IMR-90 (cell line): ENCODE data around the gene NYAP1. TPM values are rescaled to one million over a fixed set of nuclear protein-coding genes. Genes with fewer than 3 reads are reported as not detected.

Experiments used
- ATAC-seq: fragments of 200-7000 bp; cut with Tn5 transposase; 2 replicates; pipeline ENCODE4 v1.9.1; 2020; ENCODE audit warnings: low read depth, mild to moderate bottlenecking, moderate library complexity
- BruUV-seq: library from RNA; stranded (reverse); fragments of 400-500 nt; replicated peaks from 2 replicates; lab custom pipeline; 2021; lab: Mats Ljungman, UMichigan
- CTCF ChIA-PET: fragments of 300-600 bp; formaldehyde crosslinking; extraction: SDS; loops from one replicate; lab custom pipeline; 2021; ENCODE audit warnings: antibody characterized with exemption; lab: Yijun Ruan, JAX
- POLR2A ChIA-PET: fragments of 300-600 bp; sonication (Branson Sonifier 250); formaldehyde crosslinking; loops from one replicate; lab custom pipeline; 2022; ENCODE audit warnings: antibody characterized with exemption; ENCODE audit not compliant: unreplicated experiment; lab: Charles Lee
- DNase-seq: peaks from one replicate; pipeline ENCODE4 v3.0.0; 2013
- H2AFZ ChIP-seq: replicated peaks from 2 replicates; pipeline ENCODE3; 2013; ENCODE audit warnings: low read length, mild to moderate bottlenecking; ENCODE audit not compliant: poor library complexity
- H2AK5ac ChIP-seq: 2 replicates; pipeline ENCODE4 v1.6.1; 2013; ENCODE audit warnings: low read depth, low read length, inconsistent platforms
- H2AK9ac ChIP-seq: replicated peaks from 2 replicates; pipeline ENCODE3; 2013; ENCODE audit warnings: mild to moderate bottlenecking, low read depth, low read length, moderate library complexity; ENCODE audit not compliant: poor library complexity
- H2BK120ac ChIP-seq: 2 replicates; pipeline ENCODE4 v1.6.1; 2013; ENCODE audit warnings: low read depth, low read length, inconsistent platforms
- H2BK15ac ChIP-seq: 3 replicates; pipeline ENCODE4 v1.6.1; 2013; ENCODE audit warnings: low read depth, low read length, inconsistent platforms
- H2BK20ac ChIP-seq: 2 replicates; pipeline ENCODE4 v1.6.1; 2013; ENCODE audit warnings: low read depth, mild to moderate bottlenecking, inconsistent platforms, low read length, moderate library complexity
- H2BK5ac ChIP-seq: 2 replicates; pipeline ENCODE4 v1.6.1; 2013; ENCODE audit warnings: mild to moderate bottlenecking, low read depth, low read length, inconsistent platforms; ENCODE audit not compliant: poor library complexity, severe bottlenecking
- H3K14ac ChIP-seq: replicated peaks from 2 replicates; pipeline ENCODE4 v1.6.1; 2013; ENCODE audit warnings: low read depth, low read length, inconsistent platforms
- H3K18ac ChIP-seq: 2 replicates; pipeline ENCODE4 v1.6.1; 2013; ENCODE audit warnings: low read depth, low read length, control low read depth
- H3K23ac ChIP-seq: 2 replicates; pipeline ENCODE4 v1.6.1; 2013; ENCODE audit warnings: low read depth, low read length, inconsistent platforms
- H3K27ac ChIP-seq: 2 replicates; pipeline ENCODE4 v1.5.1; 2013; ENCODE audit warnings: mild to moderate bottlenecking, control low read depth, low read length; ENCODE audit not compliant: insufficient read depth
- H3K27me3 ChIP-seq: 2 replicates; pipeline ENCODE4 v1.6.1; 2013; ENCODE audit warnings: low read length; ENCODE audit not compliant: control insufficient read depth, insufficient read depth
- H3K36me3 ChIP-seq: 2 replicates; pipeline ENCODE4 v1.6.1; 2013; ENCODE audit warnings: low read length, mixed read lengths; ENCODE audit not compliant: control insufficient read depth, insufficient read depth
- H3K4ac ChIP-seq: 2 replicates; pipeline ENCODE4 v1.6.1; 2013; ENCODE audit warnings: low read depth, low read length, inconsistent platforms
- H3K4me1 ChIP-seq: 2 replicates; pipeline ENCODE4 v1.6.1; 2013; ENCODE audit warnings: low read length, mixed read lengths; ENCODE audit not compliant: control insufficient read depth, insufficient read depth
- H3K4me2 ChIP-seq: 2 replicates; pipeline ENCODE4 v1.6.1; 2013; ENCODE audit warnings: low read depth, mild to moderate bottlenecking, control low read depth, low read length, moderate library complexity
- H3K4me3 ChIP-seq: 2 replicates; pipeline ENCODE4 v1.5.1; 2013; ENCODE audit warnings: low read depth, mild to moderate bottlenecking, control low read depth, low read length, moderate library complexity; ENCODE audit not compliant: insufficient read depth
- H3K56ac ChIP-seq: 2 replicates; pipeline ENCODE4 v1.6.1; 2013; ENCODE audit warnings: low read length, inconsistent platforms; ENCODE audit not compliant: insufficient read depth; ENCODE audit errors: extremely low read depth
- H3K79me1 ChIP-seq, 2 experiments: 2 replicates each; pipeline ENCODE4 v1.6.1; 2013; ENCODE audit warnings: low read length in 2 of 2, inconsistent platforms in 1 of 2, low read depth in 1 of 2
- H3K9ac ChIP-seq: 2 replicates; pipeline ENCODE4 v1.6.1; 2013; ENCODE audit warnings: low read depth, low read length, control low read depth
- H3K9me1 ChIP-seq: 2 replicates; pipeline ENCODE4 v1.6.1; 2013; ENCODE audit warnings: low read length, inconsistent platforms; ENCODE audit not compliant: insufficient read depth
- H3K9me3 ChIP-seq: 2 replicates; pipeline ENCODE4 v1.6.1; 2013; ENCODE audit warnings: low read length; ENCODE audit not compliant: control insufficient read depth, insufficient read depth
- H4K20me1 ChIP-seq: 2 replicates; pipeline ENCODE4 v1.6.1; 2013; ENCODE audit warnings: low read length, inconsistent platforms; ENCODE audit not compliant: insufficient read depth
- H4K5ac ChIP-seq: 2 replicates; pipeline ENCODE4 v1.6.1; 2013; ENCODE audit warnings: mild to moderate bottlenecking, low read depth, low read length, control low read depth
- H4K8ac ChIP-seq, 2 experiments: 2 replicates each; pipeline ENCODE4 v1.6.1; 2013; ENCODE audit warnings: low read depth in 2 of 2, low read length in 2 of 2, control low read depth in 1 of 2, inconsistent platforms in 1 of 2
- H4K91ac ChIP-seq: 2 replicates; pipeline ENCODE4 v1.6.1; 2013; ENCODE audit warnings: low read depth, low read length, inconsistent platforms; ENCODE audit not compliant: insufficient read depth
- BHLHE40 ChIP-seq: fragments of 150-350 bp; IDR thresholded peaks from 2 replicates; pipeline ENCODE4 v1.6.1; 2016; ENCODE audit warnings: mild to moderate bottlenecking, low read depth, low read length
- CHD1 ChIP-seq: IDR thresholded peaks from 2 replicates; pipeline ENCODE4 v1.6.1; 2012; ENCODE audit warnings: low read depth, low read length, improper control_type of control experiment
- FOS ChIP-seq: fragments of 150-350 bp; IDR thresholded peaks from 2 replicates; pipeline ENCODE4 v1.6.1; 2016; ENCODE audit warnings: low read depth, low read length
- MAFK ChIP-seq: IDR thresholded peaks from 2 replicates; pipeline ENCODE4 v1.6.1; 2012; ENCODE audit warnings: low read depth, low read length, improper control_type of control experiment
- MAZ ChIP-seq: IDR thresholded peaks from 2 replicates; pipeline ENCODE4 v1.6.1; 2012; ENCODE audit warnings: low read depth, mild to moderate bottlenecking, low read length, improper control_type of control experiment, moderate library complexity, borderline replicate concordance
- MXI1 ChIP-seq: IDR thresholded peaks from 2 replicates; pipeline ENCODE4 v1.6.1; 2012; ENCODE audit warnings: low read depth, mild to moderate bottlenecking, low read length, moderate library complexity, borderline replicate concordance
- NFE2L2 ChIP-seq: fragments of 150-350 bp; IDR thresholded peaks from 2 replicates; pipeline ENCODE4 v1.6.1; 2016; ENCODE audit warnings: low read depth, mild to moderate bottlenecking, low read length
- POLR2A ChIP-seq: IDR thresholded peaks from 2 replicates; pipeline ENCODE4 v1.6.1; 2012; ENCODE audit warnings: mild to moderate bottlenecking, low read depth, low read length
- RAD21 ChIP-seq: IDR thresholded peaks from 2 replicates; pipeline ENCODE4 v1.6.1; 2012; ENCODE audit warnings: low read length, improper control_type of control experiment
- RCOR1 ChIP-seq: IDR thresholded peaks from 2 replicates; pipeline ENCODE4 v1.6.1; 2012; ENCODE audit warnings: mild to moderate bottlenecking, low read length, improper control_type of control experiment; ENCODE audit not compliant: insufficient replicate concordance
- RFX5 ChIP-seq: IDR thresholded peaks from 2 replicates; pipeline ENCODE4 v1.8.0; 2012; ENCODE audit warnings: low read depth, mild to moderate bottlenecking, low read length, moderate library complexity
- SMC3 ChIP-seq: fragments of 150-350 bp; IDR thresholded peaks from 2 replicates; pipeline ENCODE4 v1.6.1; 2016; ENCODE audit warnings: low read depth, mild to moderate bottlenecking, antibody characterized with exemption, low read length, moderate library complexity
- WGBS, 2 experiments: methylation state at CpG; one replicate each; pipeline versions ENCODE4 v1.1.5 to v1.1.7; 2013; ENCODE audit warnings: missing lambda C conversion rate in 2 of 2; ENCODE audit not compliant: insufficient read length in 1 of 2; ENCODE audit errors: extremely low coverage in 2 of 2; 5-methylcytosine and 5-hydroxymethylcytosine counted together
- dilution Hi-C: fragments of 300-500 bp; cut with HindIII; formaldehyde crosslinking; loops from one replicate; pipeline ENCODE4 v1.14.3; 2018; ENCODE audit warnings: low sequenced_read_pairs; ENCODE audit not compliant: unreplicated experiment
- in situ Hi-C: fragments of 300-500 bp; cut with MboI; formaldehyde crosslinking; loops from 3 replicates; pipeline ENCODE4 v1.14.3; 2019; ENCODE audit warnings: low sequenced_read_pairs, inconsistent platforms, mixed read lengths
- intact Hi-C: fragments of 100-400 bp; cut with micrococcal nuclease; formaldehyde crosslinking; loops from 2 replicates; pipeline ENCODE4 v1.10.0; 2022
- polyA plus RNA-seq, 3 experiments: library from polyadenylated mRNA; depleted of rRNA; stranded (reverse); fragments of >200 nt; gene quantifications; 2 replicates each; pipeline ENCODE4 v1.2.3, GENCODE V29; 2012; ENCODE audit warnings: low replicate concordance in 1 of 3
- total RNA-seq: library from RNA; depleted of rRNA; stranded (reverse); fragments of >200 nt; gene quantifications from 2 replicates; pipeline ENCODE4 v1.2.3, GENCODE V29; 2012
- TF ChIP-seq, protein P1 (sequence below): conservative IDR thresholded peaks from 2 replicates; pipeline ENCODE4 v1.5.1; 2012; ENCODE audit warnings: mild to moderate bottlenecking, low read depth, low read length, improper control_type of control experiment
- TF ChIP-seq, protein P2 (sequence below): fragments of 150-350 bp; IDR thresholded peaks from 2 replicates; pipeline ENCODE4 v1.6.1; 2016; ENCODE audit warnings: low read depth, mild to moderate bottlenecking, low read length, moderate library complexity, borderline replicate concordance
- TF ChIP-seq, protein P3 (sequence below): fragments of 150-350 bp; IDR thresholded peaks from 2 replicates; pipeline ENCODE4 v1.6.1; 2017; ENCODE audit warnings: mild to moderate bottlenecking, antibody characterized with exemption, low read length, low read depth

The NYAP1 gene
- total and polyA plus RNA-seq, 2 of the 4 experiments (the other 2 are of a cell fraction), result 0.18 to 1.3 TPM

DNA sequence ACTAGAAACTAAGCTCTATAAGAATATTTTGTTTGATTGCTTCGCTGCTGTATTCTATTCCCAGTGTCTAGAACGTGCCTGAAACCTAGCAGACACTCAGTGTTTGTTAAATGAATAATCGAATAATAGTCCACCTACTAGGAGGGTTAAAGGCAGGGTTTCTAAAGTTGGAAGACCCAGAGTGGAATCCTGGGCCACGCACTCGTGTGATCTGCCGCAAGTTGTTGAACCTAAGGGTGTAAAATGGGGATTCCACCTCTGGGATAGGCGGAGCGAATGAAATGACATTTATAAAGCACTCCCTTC is 54.6 kb downstream of the NYAP1 start:
- Histone ChIP-seq H2BK20ac (no peak overlapping the region), H3K9me3 (no peaks in the 10 kb centered on the region), H2BK15ac (no peak overlapping the region), H3K4me3 (peak overlapping the region; percentile 33; the same call in 1 of the 2 replicates), H4K91ac (no peak overlapping the region), H2AK5ac (no peak overlapping the region), H3K4me2 (peak overlapping the region; percentile 92), H3K9me1 (no peaks in the 10 kb centered on the region), H3K27ac (no peak overlapping the region), H4K5ac (no peak overlapping the region), H3K4me1 (peaks cover 3% of the 10 kb centered on the region), H3K36me3 (no peaks in the 10 kb centered on the region), H3K4ac (no peak overlapping the region), H2AFZ (peak overlapping the region; percentile 92), H3K56ac (no peak overlapping the region), H3K23ac (no peak overlapping the region), H4K20me1 (no peaks in the 10 kb centered on the region), H3K27me3 (no peaks in the 10 kb centered on the region; the same call in 1 of the 2 replicates), H2BK5ac (no peak overlapping the region), H3K14ac (no peak overlapping the region), H2AK9ac (no peak overlapping the region), H3K79me1 (peaks cover 9 to 12% of the 10 kb centered on the region in 2 experiments; a peak in 2 of 4 replicates), H2BK120ac (no peak overlapping the region), H3K18ac (no peak overlapping the region), H4K8ac (peak overlapping the region in 1 of 2 experiments; percentile 60; a peak in 1 of 4 replicates), H3K9ac (no peak overlapping the region)
- ChIA-PET CTCF (interaction anchor here (0.6 kb wide), 1 partner anchor 9 kb away, joined by 4 read pairs; no protein-coding TSS in a partner anchor), POLR2A (no interaction called here)
- ATAC-seq (no peak), DNase-seq (no peak)
- BruUV-seq, result no TSS peak
- intact Hi-C loops, result no loop called here
- TF ChIP-seq SMC3 (no peak), CHD1 (no peak), MXI1 (no peak), RFX5 (no peak), RCOR1 (no peak), POLR2A (no peak), RAD21 (no peak), FOS (no peak), MAFK (no peak), NFE2L2 (no peak), BHLHE40 (no peak), MAZ (no peak)
- TF ChIP-seq, protein P1, sequence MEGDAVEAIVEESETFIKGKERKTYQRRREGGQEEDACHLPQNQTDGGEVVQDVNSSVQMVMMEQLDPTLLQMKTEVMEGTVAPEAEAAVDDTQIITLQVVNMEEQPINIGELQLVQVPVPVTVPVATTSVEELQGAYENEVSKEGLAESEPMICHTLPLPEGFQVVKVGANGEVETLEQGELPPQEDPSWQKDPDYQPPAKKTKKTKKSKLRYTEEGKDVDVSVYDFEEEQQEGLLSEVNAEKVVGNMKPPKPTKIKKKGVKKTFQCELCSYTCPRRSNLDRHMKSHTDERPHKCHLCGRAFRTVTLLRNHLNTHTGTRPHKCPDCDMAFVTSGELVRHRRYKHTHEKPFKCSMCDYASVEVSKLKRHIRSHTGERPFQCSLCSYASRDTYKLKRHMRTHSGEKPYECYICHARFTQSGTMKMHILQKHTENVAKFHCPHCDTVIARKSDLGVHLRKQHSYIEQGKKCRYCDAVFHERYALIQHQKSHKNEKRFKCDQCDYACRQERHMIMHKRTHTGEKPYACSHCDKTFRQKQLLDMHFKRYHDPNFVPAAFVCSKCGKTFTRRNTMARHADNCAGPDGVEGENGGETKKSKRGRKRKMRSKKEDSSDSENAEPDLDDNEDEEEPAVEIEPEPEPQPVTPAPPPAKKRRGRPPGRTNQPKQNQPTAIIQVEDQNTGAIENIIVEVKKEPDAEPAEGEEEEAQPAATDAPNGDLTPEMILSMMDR, result no peak
- TF ChIP-seq, protein P2, sequence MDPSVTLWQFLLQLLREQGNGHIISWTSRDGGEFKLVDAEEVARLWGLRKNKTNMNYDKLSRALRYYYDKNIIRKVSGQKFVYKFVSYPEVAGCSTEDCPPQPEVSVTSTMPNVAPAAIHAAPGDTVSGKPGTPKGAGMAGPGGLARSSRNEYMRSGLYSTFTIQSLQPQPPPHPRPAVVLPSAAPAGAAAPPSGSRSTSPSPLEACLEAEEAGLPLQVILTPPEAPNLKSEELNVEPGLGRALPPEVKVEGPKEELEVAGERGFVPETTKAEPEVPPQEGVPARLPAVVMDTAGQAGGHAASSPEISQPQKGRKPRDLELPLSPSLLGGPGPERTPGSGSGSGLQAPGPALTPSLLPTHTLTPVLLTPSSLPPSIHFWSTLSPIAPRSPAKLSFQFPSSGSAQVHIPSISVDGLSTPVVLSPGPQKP, result no peak
- TF ChIP-seq, protein P3, sequence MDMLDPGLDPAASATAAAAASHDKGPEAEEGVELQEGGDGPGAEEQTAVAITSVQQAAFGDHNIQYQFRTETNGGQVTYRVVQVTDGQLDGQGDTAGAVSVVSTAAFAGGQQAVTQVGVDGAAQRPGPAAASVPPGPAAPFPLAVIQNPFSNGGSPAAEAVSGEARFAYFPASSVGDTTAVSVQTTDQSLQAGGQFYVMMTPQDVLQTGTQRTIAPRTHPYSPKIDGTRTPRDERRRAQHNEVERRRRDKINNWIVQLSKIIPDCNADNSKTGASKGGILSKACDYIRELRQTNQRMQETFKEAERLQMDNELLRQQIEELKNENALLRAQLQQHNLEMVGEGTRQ, result no peak
- 8% methylated on average over 2 of the region's 8 CpGs; no CpG with 5 or more reads in 1 of the 2 experiments for WGBS, 2 experiments
- in situ Hi-C loops, result no loop called here
- dilution Hi-C loops, result no loop called here
